Activated CD4-positive, CD25-positive, alpha-beta regulatory T cell treated with anti-CD3 and anti-CD28 coated beads, Interleukin-2, amount 50 U/mL, for 72 hours (primary cell): ENCODE results near the gene SLC12A6.

Experiments used
- DNase-seq: peaks from one replicate; pipeline ENCODE4 v3.0.0; 2021

Gene SLC12A6

GRCh38 chr15:34327906-34328305, 9.7 kb downstream of the SLC12A6 start:
- no peak for DNase-seq

DNA sequence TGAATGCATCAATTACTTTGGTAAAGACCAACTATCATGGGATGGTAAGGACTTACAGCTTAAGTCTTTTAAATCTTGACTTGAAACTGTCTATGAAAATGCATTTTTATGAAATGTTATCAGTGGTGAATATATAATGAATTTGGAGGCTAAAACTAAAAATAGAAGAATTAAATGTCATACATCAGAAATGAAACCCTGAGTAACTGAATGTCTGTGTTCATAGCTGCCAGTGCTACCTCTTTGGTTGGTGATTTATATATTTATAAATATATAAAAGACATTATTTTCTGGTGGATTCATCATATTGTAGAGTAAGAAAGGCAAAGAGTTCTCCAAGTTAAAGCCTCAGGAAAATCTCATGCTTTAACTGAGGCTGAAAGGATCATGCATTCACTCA, 12.2 kb downstream of the SLC12A6 start:
- DNase-seq = no peak

GRCh38 chr15:34324933-34325332, 12.6 kb downstream of the SLC12A6 start:
- DNase-seq = no peak

GRCh38 chr15:34323217-34323616, 14.4 kb downstream of the SLC12A6 start:
- no peak for DNase-seq

DNA sequence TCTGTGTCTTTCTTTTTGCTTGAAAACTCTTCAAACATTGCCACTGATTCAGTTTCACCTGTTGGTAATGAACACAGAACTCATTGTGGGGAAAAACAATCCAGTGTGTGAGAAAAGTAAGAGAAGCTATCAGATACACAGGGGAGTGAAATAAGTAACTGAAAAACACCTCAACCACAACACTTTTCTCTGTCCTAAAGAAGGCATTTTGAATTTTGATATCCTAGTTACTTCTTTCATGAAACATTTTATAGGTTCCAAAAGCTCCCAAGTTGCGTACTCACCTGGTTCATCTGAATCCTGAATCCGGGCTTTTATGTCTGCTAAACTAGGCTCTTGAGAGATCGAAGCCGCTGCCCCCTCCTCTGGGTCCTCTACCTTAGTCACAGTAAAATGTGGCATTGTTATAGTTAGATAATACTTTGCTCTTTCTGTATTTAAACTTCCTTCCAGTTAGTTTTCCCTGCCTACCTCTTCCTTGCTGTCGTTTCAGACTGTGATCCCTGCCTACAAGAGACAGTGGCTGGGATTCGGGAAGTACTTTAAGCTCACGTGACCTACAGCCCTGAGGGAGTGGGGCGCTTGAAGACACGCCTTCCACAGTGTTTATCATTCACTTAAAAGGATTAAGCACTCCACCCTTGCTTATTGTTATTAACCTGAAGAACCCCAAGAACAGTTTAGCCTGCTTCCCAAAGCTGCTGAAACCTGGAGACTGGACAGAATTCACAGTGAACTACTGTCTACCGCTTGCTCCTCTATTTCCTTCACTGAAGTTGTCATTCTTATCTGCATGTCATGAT, 19.1 kb downstream of the SLC12A6 start:
- DNase-seq = no peak

DNA sequence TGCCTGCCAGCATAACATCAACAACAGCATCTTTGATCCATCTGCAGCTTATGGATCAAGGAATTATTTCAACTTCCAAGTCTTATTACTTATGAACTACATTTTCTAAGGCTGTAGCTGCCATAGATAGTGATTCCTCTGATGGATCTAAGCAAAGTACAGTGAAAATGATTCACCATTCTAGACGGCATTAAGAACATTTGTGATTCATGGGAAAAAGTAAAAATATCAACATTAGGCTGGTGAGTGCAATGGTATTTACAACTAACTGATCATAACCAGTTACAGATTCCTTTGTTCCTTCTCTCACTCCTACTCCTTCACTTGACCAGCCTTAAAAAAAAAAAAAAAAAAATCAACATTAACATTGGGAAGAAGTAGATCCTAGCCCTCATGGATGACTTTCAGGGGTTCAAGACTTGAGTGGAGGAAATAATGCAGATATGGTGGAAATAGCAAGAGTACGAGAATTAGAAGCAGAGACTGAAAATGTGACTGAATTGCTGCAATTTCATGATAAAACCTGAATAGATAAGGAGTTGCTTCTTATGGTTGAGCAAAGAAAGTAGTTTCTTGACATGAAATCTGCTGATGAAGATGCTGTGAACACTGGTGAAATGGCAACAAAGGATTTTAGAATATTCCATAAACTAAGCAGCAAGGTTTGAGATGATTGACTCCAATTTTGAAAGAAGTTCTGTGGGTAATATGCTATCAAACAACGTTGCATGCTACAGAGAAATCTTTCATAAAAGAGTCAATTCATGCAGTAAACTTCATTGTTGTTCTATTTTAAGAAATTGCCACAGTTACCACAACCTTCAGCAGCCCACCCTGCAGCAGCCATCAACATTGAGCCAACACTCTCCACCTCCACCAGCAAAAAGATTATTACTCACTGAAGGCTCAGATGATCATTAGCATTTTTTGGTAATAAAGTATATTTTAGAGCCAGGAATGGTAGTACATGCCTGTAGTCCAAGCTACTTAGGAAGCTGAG, 22.8 kb downstream of the SLC12A6 start:
- no peak for DNase-seq

- DNase-seq = no peak
Observed at GRCh38 chr15:34311563-34311962, 26.0 kb downstream of the SLC12A6 start.

DNA sequence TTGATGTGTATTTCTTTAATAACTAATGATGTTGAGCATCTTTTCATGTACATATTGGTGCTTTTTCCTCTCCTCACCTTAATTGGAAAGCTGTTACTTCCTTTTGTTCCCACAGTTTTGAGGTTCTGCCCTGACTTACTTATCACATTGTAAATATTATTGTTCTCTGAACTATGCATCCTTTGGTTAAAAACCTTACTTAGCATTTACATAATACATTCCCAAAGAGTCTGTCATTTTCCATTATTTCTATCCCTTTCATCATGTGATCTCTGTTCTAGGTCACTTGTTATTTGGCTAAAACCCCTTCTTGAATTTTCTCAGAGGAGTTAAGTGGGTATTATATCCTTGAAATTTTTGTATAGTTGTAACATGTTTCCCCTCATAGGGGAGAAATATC, 33.0 kb downstream of the SLC12A6 start:
- no peak for DNase-seq

DNA sequence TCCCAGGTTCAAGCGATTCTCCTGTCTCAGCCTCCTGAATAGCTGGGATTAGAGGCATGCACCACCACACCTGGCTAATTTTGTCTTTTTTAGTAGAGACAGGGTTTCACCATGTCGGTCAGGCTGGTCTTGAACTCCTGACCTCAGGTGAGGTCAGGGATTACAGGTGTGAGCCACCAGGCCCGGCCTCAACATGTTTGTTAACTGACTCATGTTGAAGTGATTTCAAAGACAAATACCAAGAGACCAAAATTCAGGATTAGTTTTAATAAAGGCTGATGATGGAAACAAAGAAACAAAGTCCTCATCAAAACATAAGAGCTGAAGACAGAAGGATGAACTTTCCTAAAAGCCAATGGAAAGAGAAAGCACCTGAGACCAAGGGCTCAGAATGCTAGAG, 36.5 kb downstream of the SLC12A6 start:
- no peak for DNase-seq

DNA sequence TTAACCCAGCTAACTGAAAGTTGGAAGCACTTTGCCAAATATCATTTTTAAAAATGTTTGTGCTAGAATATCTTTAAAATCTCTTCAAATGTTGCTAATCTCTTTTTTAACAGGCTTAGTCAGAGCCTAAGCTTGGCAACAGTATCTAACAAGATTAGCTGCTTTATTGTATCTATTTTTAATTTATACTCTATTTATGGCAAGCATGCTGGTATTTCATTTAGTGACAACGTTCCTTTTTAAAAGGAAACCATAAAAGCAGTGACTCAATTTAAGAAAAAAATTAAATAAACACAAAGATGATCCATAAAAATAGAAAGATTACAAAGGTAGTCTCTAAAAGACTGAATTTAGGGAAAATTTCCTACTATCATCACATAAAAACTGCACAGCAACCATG, 40.5 kb downstream of the SLC12A6 start:
- no peak for DNase-seq

DNA sequence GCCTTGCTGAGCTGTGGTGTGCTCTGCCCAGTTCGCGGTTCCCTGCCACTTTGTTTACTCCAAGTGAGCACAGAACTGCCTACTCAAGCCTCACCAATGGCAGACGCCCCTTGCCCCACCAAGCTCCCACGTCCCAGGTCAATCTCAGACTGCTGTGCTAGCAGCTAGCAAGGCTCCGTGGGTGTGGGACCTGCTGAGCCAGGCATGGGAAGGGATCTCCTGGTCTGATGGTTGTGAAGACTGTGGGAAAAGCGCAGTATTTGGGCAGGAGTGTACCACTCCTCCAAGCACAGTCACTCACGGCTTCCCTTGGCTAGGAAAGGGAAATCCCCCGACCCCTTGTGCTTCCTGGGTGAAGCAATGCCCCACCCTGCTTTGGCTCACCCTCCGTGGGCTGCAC, 45.0 kb downstream of the SLC12A6 start:
- no peak for DNase-seq

- no peak for DNase-seq
Observed at GRCh38 chr15:34284937-34285336, 52.6 kb downstream of the SLC12A6 start.

- no peak for DNase-seq
Observed at GRCh38 chr15:34282384-34282783, 55.2 kb downstream of the SLC12A6 start.

GRCh38 chr15:34280193-34280592, 57.4 kb downstream of the SLC12A6 start:
- no peak for DNase-seq

DNA sequence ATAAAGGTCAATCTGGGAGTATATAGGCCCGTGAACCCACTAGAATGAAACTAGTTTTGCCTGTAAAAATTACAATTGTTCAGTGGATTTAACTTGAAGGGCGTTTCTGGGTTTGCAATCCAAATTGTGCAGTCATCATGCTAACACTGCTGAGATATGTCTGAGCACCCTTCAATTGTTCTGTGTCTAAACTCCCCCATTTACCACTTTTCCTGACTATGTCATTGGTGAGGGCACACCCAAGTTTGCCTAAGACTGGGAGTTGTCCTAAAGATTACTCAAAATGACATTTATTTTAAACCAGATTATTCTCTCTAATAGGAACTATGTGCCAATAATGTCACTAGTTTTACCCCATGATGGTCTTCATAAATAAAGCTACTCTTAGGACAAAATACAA, 58.2 kb downstream of the SLC12A6 start:
- no peak for DNase-seq

GRCh38 chr15:34275721-34276120, 61.9 kb downstream of the SLC12A6 start:
- DNase-seq = no peak

DNA sequence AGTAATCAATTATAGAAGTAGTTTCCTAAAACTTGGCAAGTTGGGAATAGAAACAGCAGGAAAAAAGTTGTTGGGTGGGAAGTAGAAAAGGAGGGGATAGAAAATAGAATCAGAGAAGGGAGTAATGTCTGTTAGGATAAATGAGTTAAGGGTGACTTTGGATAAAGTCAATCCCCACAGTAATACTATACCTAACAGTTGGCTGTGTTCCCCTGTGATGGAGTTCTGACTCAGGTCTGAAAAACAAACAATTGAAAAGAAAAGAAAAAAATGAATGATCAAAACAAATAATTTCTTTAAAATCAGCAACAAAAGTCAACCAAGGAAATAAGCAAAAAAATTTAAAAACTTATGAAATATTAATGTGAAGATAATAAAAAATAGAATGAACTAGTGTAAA, 62.4 kb downstream of the SLC12A6 start:
- no peak for DNase-seq

GRCh38 chr15:34271493-34271892, 66.1 kb downstream of the SLC12A6 start:
- DNase-seq = no peak

DNA sequence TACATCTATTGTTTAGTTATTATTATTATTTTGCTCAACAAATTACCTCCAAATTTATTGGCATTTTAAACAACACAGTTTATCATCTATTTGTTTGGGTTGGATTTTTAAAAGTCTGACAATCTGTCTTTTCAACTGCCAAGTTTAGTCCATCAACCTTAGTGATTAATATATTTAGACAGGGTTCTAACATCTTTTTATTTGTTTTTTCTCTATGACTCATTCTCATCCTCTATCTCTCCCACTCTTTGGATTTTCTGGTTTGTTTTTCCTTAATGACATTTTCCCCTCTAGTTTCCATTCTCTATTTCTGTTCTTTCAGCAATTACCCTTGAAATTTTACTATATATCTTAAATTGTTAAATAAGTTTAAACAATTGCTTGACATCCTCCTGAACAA, 70.8 kb downstream of the SLC12A6 start:
- DNase-seq = no peak

- DNase-seq = no peak
Observed at GRCh38 chr15:34264076-34264475, 73.5 kb downstream of the SLC12A6 start.

GRCh38 chr15:34262362-34262761, 75.2 kb downstream of the SLC12A6 start:
- no peak for DNase-seq

GRCh38 chr15:34259566-34259965, 78.0 kb downstream of the SLC12A6 start:
- DNase-seq = no peak

- DNase-seq = no peak
Observed at GRCh38 chr15:34258151-34258550, 79.4 kb downstream of the SLC12A6 start.

GRCh38 chr15:34252545-34252944, 85.0 kb downstream of the SLC12A6 start:
- no peak for DNase-seq
